ENCODE measurements around the gene MYH11.

- TF ChIP-seq TAF1 (IDR thresholded peaks at IDR 0.05; ENCODE audit: low read depth), result no peak
- no peak for TF ChIP-seq RAD21 (IDR thresholded peaks at IDR 0.05; ENCODE audit: low read depth)
- TF ChIP-seq MAX (IDR thresholded peaks at IDR 0.05), result no peak
- no peak for TF ChIP-seq YY1 (IDR thresholded peaks at IDR 0.05; ENCODE audit: low read depth)
- no peak for TF ChIP-seq FOXM1 (IDR thresholded peaks at IDR 0.05; ENCODE audit: borderline replicate concordance, low read depth)
- TF ChIP-seq EP300 (IDR thresholded peaks at IDR 0.05; ENCODE audit: borderline replicate concordance), result no peak
- TF ChIP-seq ZBTB7A (IDR thresholded peaks at IDR 0.05; ENCODE audit: low read depth), result no peak
- no peak for TF ChIP-seq USF1 (IDR thresholded peaks at IDR 0.05)
- no peak for TF ChIP-seq CREB1 (IDR thresholded peaks at IDR 0.05; ENCODE audit: low read depth)
Observed at GRCh38 chr16:15776572-15776971, 80.3 kb downstream of the MYH11 start.

Measured in Ishikawa (cell line).